Thyroid gland (tissue), 4 donors: ENCODE measurements around the gene AFM.

Experiments
- POLR2A ChIP-seq, 2 donors: fragments of 450-650 bp; IDR thresholded peaks; one replicate each; pipeline ENCODE4 v1.6.1; 2017; ENCODE audit warnings: antibody characterized with exemption in 2 of 2, mild to moderate bottlenecking in 2 of 2, moderate library complexity in 1 of 2
- TF ChIP-seq, protein P1 (sequence below), 6 experiments: fragments of 200-600 bp in 3 of 6; fragments of 450-650 bp in 3 of 6; sonication (generic) in 3 of 6; IDR thresholded peaks; one replicate each; pipeline ENCODE4 v1.5.1; 2016 to 2019; ENCODE audit warnings: antibody characterized with exemption in 6 of 6, mild to moderate bottlenecking in 2 of 6, inconsistent platforms in 1 of 6, moderate library complexity in 1 of 6

DNA sequence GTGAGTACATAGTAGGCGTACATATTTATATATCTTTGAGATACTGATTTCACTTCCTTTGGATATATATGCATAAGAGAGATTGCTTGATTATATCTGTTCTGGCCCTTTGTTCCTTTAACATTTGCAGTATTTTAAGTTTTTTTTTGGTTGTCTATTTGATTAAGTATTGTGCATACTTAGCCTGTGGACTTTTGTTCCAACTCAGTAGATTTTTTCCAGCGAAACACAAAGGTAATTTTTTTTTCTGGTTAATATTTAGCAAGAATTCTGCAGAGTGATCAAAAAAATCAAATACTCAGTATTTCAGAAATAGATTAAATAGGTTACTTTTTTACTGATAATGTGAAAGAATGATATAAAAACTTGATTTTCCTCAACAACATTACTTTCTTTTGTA is at the start of gene AFM:
- TF ChIP-seq, protein P1, sequence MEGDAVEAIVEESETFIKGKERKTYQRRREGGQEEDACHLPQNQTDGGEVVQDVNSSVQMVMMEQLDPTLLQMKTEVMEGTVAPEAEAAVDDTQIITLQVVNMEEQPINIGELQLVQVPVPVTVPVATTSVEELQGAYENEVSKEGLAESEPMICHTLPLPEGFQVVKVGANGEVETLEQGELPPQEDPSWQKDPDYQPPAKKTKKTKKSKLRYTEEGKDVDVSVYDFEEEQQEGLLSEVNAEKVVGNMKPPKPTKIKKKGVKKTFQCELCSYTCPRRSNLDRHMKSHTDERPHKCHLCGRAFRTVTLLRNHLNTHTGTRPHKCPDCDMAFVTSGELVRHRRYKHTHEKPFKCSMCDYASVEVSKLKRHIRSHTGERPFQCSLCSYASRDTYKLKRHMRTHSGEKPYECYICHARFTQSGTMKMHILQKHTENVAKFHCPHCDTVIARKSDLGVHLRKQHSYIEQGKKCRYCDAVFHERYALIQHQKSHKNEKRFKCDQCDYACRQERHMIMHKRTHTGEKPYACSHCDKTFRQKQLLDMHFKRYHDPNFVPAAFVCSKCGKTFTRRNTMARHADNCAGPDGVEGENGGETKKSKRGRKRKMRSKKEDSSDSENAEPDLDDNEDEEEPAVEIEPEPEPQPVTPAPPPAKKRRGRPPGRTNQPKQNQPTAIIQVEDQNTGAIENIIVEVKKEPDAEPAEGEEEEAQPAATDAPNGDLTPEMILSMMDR (IDR thresholded peaks at IDR 0.05) = no peak
- TF ChIP-seq POLR2A (IDR thresholded peaks at IDR 0.05) = no peak
